ENCODE data around the gene PPP2R3B. TPM values are rescaled to one million over a fixed set of nuclear protein-coding genes. Genes with fewer than 3 reads are reported as not detected.

PPP2R3B gene
- total RNA-seq, 2 donors from 2014 or later: 72.5 to 98.7 TPM

GRCh38 chrX:290476-291166 is 96.1 kb downstream of the PPP2R3B start:
- no peak overlapping the region for H3K4me3 ChIP-seq (ENCODE audit: low read length)
- H3K27ac Mint-ChIP-seq: no peak overlapping the region
- H3K4me1 ChIP-seq (ENCODE audit: control insufficient read depth, insufficient read depth, low read length): no peaks in the 10 kb centered on the region
- no peak for TF ChIP-seq CTCF (conservative IDR thresholded peaks at IDR 0.05)
- no peak for DNase-seq
- H3K4me3 Mint-ChIP-seq: no peak overlapping the region
- peaks cover 8% of the 10 kb centered on the region for H3K9me3 Mint-ChIP-seq
- H3K36me3 Mint-ChIP-seq (ENCODE audit: low read depth): peaks cover 83% of the 10 kb centered on the region
- WGBS, 2 experiments (ENCODE audit: insufficient coverage in 1 of 2, insufficient read length in 1 of 2): 93 to 95% methylated on average over 30 to 37 of the region's 42 CpGs
- no peaks in the 10 kb centered on the region for H3K27me3 ChIP-seq (ENCODE audit: control insufficient read depth, insufficient read depth, low read length, poor library complexity, severe bottlenecking)
- H3K4me1 Mint-ChIP-seq: peaks cover 2% of the 10 kb centered on the region
- H3K27ac ChIP-seq (ENCODE audit: low read depth, low read length): no peak overlapping the region
- no peak overlapping the region for H3K9ac ChIP-seq (ENCODE audit: extremely low read depth, low read length, poor library complexity, severe bottlenecking)
- peaks cover 9% of the 10 kb centered on the region for H3K9me3 ChIP-seq (ENCODE audit: control insufficient read depth, low read length)
- H3K27me3 Mint-ChIP-seq (ENCODE audit: insufficient read depth): no peaks in the 10 kb centered on the region
- peaks cover 86% of the 10 kb centered on the region for H3K36me3 ChIP-seq (ENCODE audit: control insufficient read depth, insufficient read depth, low read length)

GRCh38 chrX:288561-288991 is 98.1 kb downstream of the PPP2R3B start:
- Histone ChIP-seq H3K9me3 (ENCODE audit: control insufficient read depth, low read length) (peaks cover 5% of the 10 kb centered on the region), H3K27ac (ENCODE audit: low read depth, low read length) (no peak overlapping the region), H3K4me1 (ENCODE audit: control insufficient read depth, insufficient read depth, low read length) (no peaks in the 10 kb centered on the region), H3K4me3 (ENCODE audit: low read length) (no peak overlapping the region), H3K36me3 (ENCODE audit: control insufficient read depth, insufficient read depth, low read length) (peaks cover 88% of the 10 kb centered on the region), H3K9ac (ENCODE audit: extremely low read depth, low read length, poor library complexity, severe bottlenecking) (no peak overlapping the region), H3K27me3 (ENCODE audit: control insufficient read depth, insufficient read depth, low read length, poor library complexity, severe bottlenecking) (no peaks in the 10 kb centered on the region)
- Mint-ChIP-seq H3K9me3 (peaks cover 5% of the 10 kb centered on the region), H3K4me3 (no peak overlapping the region), H3K4me1 (peaks cover 2% of the 10 kb centered on the region), H3K27ac (no peak overlapping the region), H3K27me3 (ENCODE audit: insufficient read depth) (no peaks in the 10 kb centered on the region), H3K36me3 (ENCODE audit: low read depth) (peaks cover 83% of the 10 kb centered on the region)
- TF ChIP-seq CTCF (conservative IDR thresholded peaks at IDR 0.05): no peak
- no peak for DNase-seq
- 96 to 98% methylated on average over 18 to 25 of the region's 25 CpGs for WGBS, 2 experiments (ENCODE audit: insufficient coverage in 1 of 2, insufficient read length in 1 of 2)

- H3K27ac ChIP-seq (ENCODE audit: low read depth, low read length): no peak overlapping the region
- H3K36me3 Mint-ChIP-seq (ENCODE audit: low read depth): peaks cover 74% of the 10 kb centered on the region
- peaks cover 1% of the 10 kb centered on the region for H3K9me3 Mint-ChIP-seq
- H3K27me3 ChIP-seq (ENCODE audit: control insufficient read depth, insufficient read depth, low read length, poor library complexity, severe bottlenecking): no peaks in the 10 kb centered on the region
- H3K4me3 Mint-ChIP-seq: no peak overlapping the region
- peaks cover 2% of the 10 kb centered on the region for H3K4me1 Mint-ChIP-seq
- DNase-seq: no peak
- H3K27me3 Mint-ChIP-seq (ENCODE audit: insufficient read depth): no peaks in the 10 kb centered on the region
- no peaks in the 10 kb centered on the region for H3K9me3 ChIP-seq (ENCODE audit: control insufficient read depth, low read length)
- no peak for TF ChIP-seq CTCF (conservative IDR thresholded peaks at IDR 0.05)
- H3K4me3 ChIP-seq (ENCODE audit: low read length): no peak overlapping the region
- H3K9ac ChIP-seq (ENCODE audit: extremely low read depth, low read length, poor library complexity, severe bottlenecking): no peak overlapping the region
- no peaks in the 10 kb centered on the region for H3K4me1 ChIP-seq (ENCODE audit: control insufficient read depth, insufficient read depth, low read length)
- 96 to 98% methylated on average over 6 to 7 of the region's 7 CpGs for WGBS, 2 experiments (ENCODE audit: insufficient coverage in 1 of 2, insufficient read length in 1 of 2)
- peaks cover 79% of the 10 kb centered on the region for H3K36me3 ChIP-seq (ENCODE audit: control insufficient read depth, insufficient read depth, low read length)
- H3K27ac Mint-ChIP-seq: no peak overlapping the region
These were observed 99.0 kb downstream of the PPP2R3B start for GRCh38 chrX:287670-288069.
